H1 (cell line): ENCODE results near the gene LHCGR. TPM values are rescaled to one million over a fixed set of nuclear protein-coding genes. Genes with fewer than 3 reads are reported as not detected.

Experiments used
- CEBPB ChIP-seq: IDR thresholded peaks from 2 replicates; pipeline ENCODE4 v1.6.1; 2012; ENCODE audit warnings: low read depth, low read length
- CHD1 ChIP-seq: IDR thresholded peaks from 2 replicates; pipeline ENCODE4 v1.6.1; 2012; ENCODE audit warnings: low read depth, low read length, improper control_type of control experiment
- NRF1 ChIP-seq: IDR thresholded peaks from 2 replicates; pipeline ENCODE4 v1.6.1; 2011; ENCODE audit warnings: mild to moderate bottlenecking, low read depth, low read length, improper control_type of control experiment
- polyA plus RNA-seq, 7 experiments: library from polyadenylated mRNA; depleted of rRNA in 3 of 7; stranded (reverse) in 5 of 7; unstranded in 2 of 7; fragments of >200 nt in 5 of 7; fragments of 200-250 nt in 2 of 7; gene quantifications; 1 replicate in 5 of 7; 2 replicates in 1 of 7; 4 replicates in 1 of 7; pipeline versions ENCODE4 v1.2.1 to v1.2.3, GENCODE V29; 2011 to 2013; ENCODE audit warnings: missing spikeins in 2 of 7, mixed read lengths in 2 of 7
- total RNA-seq: library from RNA; stranded (reverse); fragmentation: NEBNext Ultra II Directional; extraction: Animal tissue kit (Norgen Biotek cat#: 25700); gene quantifications from 2 replicates; pipeline ENCODE4 v1.2.1, GENCODE V29; 2021

The LHCGR gene
- total and polyA plus RNA-seq, 2 of the 8 experiments (the other 6 are each of a cell fraction or from before 2014, with no cell fraction given) = 0.30 to 0.73 TPM

DNA sequence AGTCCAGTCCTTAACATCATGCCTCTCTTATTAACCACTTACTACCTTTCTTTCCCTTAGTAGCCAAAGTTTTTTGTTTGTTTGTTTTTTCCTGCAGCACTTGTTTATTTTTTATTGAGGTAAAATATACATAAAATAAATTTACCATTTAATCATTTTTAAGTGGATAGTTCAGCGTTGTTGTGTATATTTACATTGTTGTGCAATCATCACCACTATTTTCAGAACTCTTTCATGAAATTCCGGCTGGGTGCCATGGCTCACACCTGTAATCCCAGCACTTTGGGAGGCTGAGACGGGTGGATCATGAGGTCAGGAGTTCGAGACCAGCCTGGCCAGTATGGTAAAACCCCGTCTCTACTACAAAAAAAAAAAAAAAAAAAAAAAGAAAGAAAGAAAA, 38.1 kb upstream of the LHCGR start (continued):
- TF ChIP-seq CHD1 = no peak
- TF ChIP-seq CEBPB = no peak
- no peak for TF ChIP-seq NRF1
- TF ChIP-seq, all 59 proteins: peak for 0
